ENCODE measurements around the gene NUDT19.
"Not testable (repeated sequence)": the region's sequence is repeated elsewhere in the genome, so short reads cannot be mapped to it uniquely, and the experiment has no call there.

NUDT19 gene

GRCh38 chr19:32691291-32691951 lies at the start of gene NUDT19:
Gene NUDT19 (plus strand): TSS chr19:32691821. CDS start chr19:32691961, 140 bp downstream.
- Histone ChIP-seq H3K4me1 (ENCODE audit: control insufficient read depth in 5 of 5, insufficient read depth in 5 of 5, low read length in 5 of 5) (peaks cover 7 to 49% (median 45%) of the 10 kb centered on the region in 5 donors), H3K9me3 (ENCODE audit: control insufficient read depth in 5 of 5, low read length in 5 of 5) (no peaks in the 10 kb centered on the region), H3K9ac (ENCODE audit: low read length in 5 of 5) (peak within 1 kb of the TSS; percentile 73 to 93 (median 83)), H3K27me3 (ENCODE audit: control insufficient read depth in 5 of 5, insufficient read depth in 4 of 5, low read length in 5 of 5) (no peaks in the 10 kb centered on the region), H3K4me3 (ENCODE audit: low read depth in 1 of 5, low read length in 5 of 5) (peak within 1 kb of the TSS; percentile 75 to 91 (median 80)), H3K27ac (ENCODE audit: low read depth, low read length) (peak within 1 kb of the TSS; percentile 62), H3K36me3 (ENCODE audit: control insufficient read depth in 5 of 5, insufficient read depth in 5 of 5, low read length in 5 of 5) (peaks cover 0 to 5% (median 5%) of the 10 kb centered on the region in 5 donors)

DNA sequence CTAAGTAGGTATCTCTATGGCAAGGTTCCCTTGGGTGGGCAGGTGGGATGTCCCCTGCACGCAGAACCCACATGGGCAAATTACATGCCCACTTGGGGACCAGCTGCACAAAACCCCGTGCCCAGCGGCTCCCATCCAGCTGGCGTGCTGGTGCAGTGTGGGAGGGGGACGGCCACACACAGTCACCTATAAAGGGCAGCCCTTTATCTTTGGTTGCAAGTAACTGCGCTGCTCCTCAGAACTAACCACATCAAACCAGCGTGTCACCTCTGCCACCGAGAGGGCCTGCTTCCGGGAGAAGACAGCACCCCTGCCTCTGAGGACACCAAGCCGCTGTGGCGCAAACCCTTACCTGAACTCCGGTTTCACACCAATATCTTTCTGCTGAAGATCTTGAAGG lies 48.9 kb upstream of the NUDT19 start:
- H3K27ac ChIP-seq (ENCODE audit: low read depth, low read length) = no peak overlapping the region
- H3K9me3 ChIP-seq (ENCODE audit: control insufficient read depth in 5 of 5, low read length in 5 of 5) = no peaks in the 10 kb centered on the region
- H3K36me3 ChIP-seq (ENCODE audit: control insufficient read depth in 5 of 5, insufficient read depth in 5 of 5, low read length in 5 of 5) = peaks cover 2 to 85% (median 69%) of the 10 kb centered on the region in 5 donors
- H3K27me3 ChIP-seq (ENCODE audit: control insufficient read depth in 5 of 5, insufficient read depth in 4 of 5, low read length in 5 of 5) = no peaks in the 10 kb centered on the region
- peaks cover 0 to 11% (median 0%) of the 10 kb centered on the region in 5 donors for H3K4me1 ChIP-seq (ENCODE audit: control insufficient read depth in 5 of 5, insufficient read depth in 5 of 5, low read length in 5 of 5)
- H3K4me3 ChIP-seq (ENCODE audit: low read depth in 1 of 5, low read length in 5 of 5) = no peak overlapping the region
- no peak overlapping the region for H3K9ac ChIP-seq (ENCODE audit: low read length in 5 of 5)

- no peak overlapping the region for H3K9ac ChIP-seq (ENCODE audit: low read length in 5 of 5)
- H3K36me3 ChIP-seq (ENCODE audit: control insufficient read depth in 5 of 5, insufficient read depth in 5 of 5, low read length in 5 of 5) = peaks cover 2 to 66% (median 52%) of the 10 kb centered on the region in 5 donors
These were observed 45.1 kb upstream of the NUDT19 start for GRCh38 chr19:32646556-32646955.

GRCh38 chr19:32647361-32647760 lies 44.3 kb upstream of the NUDT19 start:
- Histone ChIP-seq H3K4me1 (ENCODE audit: control insufficient read depth in 5 of 5, insufficient read depth in 5 of 5, low read length in 5 of 5) (peaks cover 0 to 22% (median 18%) of the 10 kb centered on the region in 5 donors), H3K36me3 (ENCODE audit: control insufficient read depth in 5 of 5, insufficient read depth in 5 of 5, low read length in 5 of 5) (peaks cover 0 to 58% (median 46%) of the 10 kb centered on the region in 5 donors), H3K27me3 (ENCODE audit: control insufficient read depth in 5 of 5, insufficient read depth in 4 of 5, low read length in 5 of 5) (no peaks in the 10 kb centered on the region), H3K4me3 (ENCODE audit: low read depth in 1 of 5, low read length in 5 of 5) (no peak overlapping the region), H3K9ac (ENCODE audit: low read length in 5 of 5) (no peak overlapping the region), H3K9me3 (ENCODE audit: control insufficient read depth in 5 of 5, low read length in 5 of 5) (no peaks in the 10 kb centered on the region), H3K27ac (ENCODE audit: low read depth, low read length) (no peak overlapping the region)

More at GRCh38 chr19:32646556-32646955, 45.1 kb upstream of the NUDT19 start:
- Histone ChIP-seq H3K4me1 (ENCODE audit: control insufficient read depth in 5 of 5, insufficient read depth in 5 of 5, low read length in 5 of 5) (peaks cover 0 to 19% (median 10%) of the 10 kb centered on the region in 5 donors), H3K9me3 (ENCODE audit: control insufficient read depth in 5 of 5, low read length in 5 of 5) (no peaks in the 10 kb centered on the region), H3K27ac (ENCODE audit: low read depth, low read length) (no peak overlapping the region), H3K27me3 (ENCODE audit: control insufficient read depth in 5 of 5, insufficient read depth in 4 of 5, low read length in 5 of 5) (no peaks in the 10 kb centered on the region), H3K4me3 (ENCODE audit: low read depth in 1 of 5, low read length in 5 of 5) (no peak overlapping the region)

- Histone ChIP-seq H3K9me3 (ENCODE audit: control insufficient read depth in 5 of 5, low read length in 5 of 5) (no peaks in the 10 kb centered on the region), H3K36me3 (ENCODE audit: control insufficient read depth in 5 of 5, insufficient read depth in 5 of 5, low read length in 5 of 5) (peaks cover 0 to 41% (median 29%) of the 10 kb centered on the region in 5 donors), H3K9ac (ENCODE audit: low read length in 5 of 5) (no peak overlapping the region), H3K4me1 (ENCODE audit: control insufficient read depth in 5 of 5, insufficient read depth in 5 of 5, low read length in 5 of 5) (peaks cover 0 to 32% (median 29%) of the 10 kb centered on the region in 5 donors), H3K4me3 (ENCODE audit: low read depth in 1 of 5, low read length in 5 of 5) (no peak overlapping the region), H3K27ac (ENCODE audit: low read depth, low read length) (no peak overlapping the region), H3K27me3 (ENCODE audit: control insufficient read depth in 5 of 5, insufficient read depth in 4 of 5, low read length in 5 of 5) (no peaks in the 10 kb centered on the region)
These were observed 41.9 kb upstream of the NUDT19 start for GRCh38 chr19:32649751-32650150.

GRCh38 chr19:32650671-32651070 lies 41.0 kb upstream of the NUDT19 start:
- Histone ChIP-seq H3K36me3 (ENCODE audit: control insufficient read depth in 5 of 5, insufficient read depth in 5 of 5, low read length in 5 of 5) (peaks cover 0 to 48% (median 37%) of the 10 kb centered on the region in 5 donors), H3K9me3 (ENCODE audit: control insufficient read depth in 5 of 5, low read length in 5 of 5) (no peaks in the 10 kb centered on the region), H3K9ac (ENCODE audit: low read length in 5 of 5) (no peak overlapping the region), H3K27me3 (ENCODE audit: control insufficient read depth in 5 of 5, insufficient read depth in 4 of 5, low read length in 5 of 5) (no peaks in the 10 kb centered on the region), H3K4me3 (ENCODE audit: low read depth in 1 of 5, low read length in 5 of 5) (no peak overlapping the region), H3K4me1 (ENCODE audit: control insufficient read depth in 5 of 5, insufficient read depth in 5 of 5, low read length in 5 of 5) (peaks cover 0 to 32% (median 29%) of the 10 kb centered on the region in 5 donors), H3K27ac (ENCODE audit: low read depth, low read length) (peak overlapping the region; percentile 37)

- peaks cover 0 to 48% (median 32%) of the 10 kb centered on the region in 5 donors for H3K36me3 ChIP-seq (ENCODE audit: control insufficient read depth in 5 of 5, insufficient read depth in 5 of 5, low read length in 5 of 5)
- H3K27ac ChIP-seq (ENCODE audit: low read depth, low read length) = peak overlapping the region; percentile 60
- no peak overlapping the region for H3K9ac ChIP-seq (ENCODE audit: low read length in 5 of 5)
- H3K9me3 ChIP-seq (ENCODE audit: control insufficient read depth in 5 of 5, low read length in 5 of 5) = no peaks in the 10 kb centered on the region
- H3K4me3 ChIP-seq (ENCODE audit: low read depth in 1 of 5, low read length in 5 of 5) = no peak overlapping the region
- H3K4me1 ChIP-seq (ENCODE audit: control insufficient read depth in 5 of 5, insufficient read depth in 5 of 5, low read length in 5 of 5) = peaks cover 0 to 32% (median 29%) of the 10 kb centered on the region in 5 donors
- no peaks in the 10 kb centered on the region for H3K27me3 ChIP-seq (ENCODE audit: control insufficient read depth in 5 of 5, insufficient read depth in 4 of 5, low read length in 5 of 5)
These were observed 39.9 kb upstream of the NUDT19 start for GRCh38 chr19:32651729-32652140.

GRCh38 chr19:32652331-32652730 lies 39.3 kb upstream of the NUDT19 start:
- H3K27me3 ChIP-seq (ENCODE audit: control insufficient read depth in 5 of 5, insufficient read depth in 4 of 5, low read length in 5 of 5) = not testable (repeated sequence)
- Histone ChIP-seq H3K36me3 (ENCODE audit: control insufficient read depth in 5 of 5, insufficient read depth in 5 of 5, low read length in 5 of 5) (peaks cover 0 to 42% (median 27%) of the 10 kb centered on the region in 5 donors), H3K27ac (ENCODE audit: low read depth, low read length) (peak overlapping the region; percentile 60)

GRCh38 chr19:32652894-32653598 lies 38.6 kb upstream of the NUDT19 start:
- peaks cover 0 to 29% (median 26%) of the 10 kb centered on the region in 5 donors for H3K4me1 ChIP-seq (ENCODE audit: control insufficient read depth in 5 of 5, insufficient read depth in 5 of 5, low read length in 5 of 5)
- H3K27ac ChIP-seq (ENCODE audit: low read depth, low read length) = peak overlapping the region; percentile 60
- H3K4me3 ChIP-seq (ENCODE audit: low read depth in 1 of 5, low read length in 5 of 5) = no peak overlapping the region
- no peak overlapping the region for H3K9ac ChIP-seq (ENCODE audit: low read length in 5 of 5)
- peaks cover 0 to 41% (median 25%) of the 10 kb centered on the region in 5 donors for H3K36me3 ChIP-seq (ENCODE audit: control insufficient read depth in 5 of 5, insufficient read depth in 5 of 5, low read length in 5 of 5)
- no peaks in the 10 kb centered on the region for H3K9me3 ChIP-seq (ENCODE audit: control insufficient read depth in 5 of 5, low read length in 5 of 5)
- H3K27me3 ChIP-seq (ENCODE audit: control insufficient read depth in 5 of 5, insufficient read depth in 4 of 5, low read length in 5 of 5) = no peaks in the 10 kb centered on the region

More at GRCh38 chr19:32652331-32652730, 39.3 kb upstream of the NUDT19 start:
- H3K4me1 ChIP-seq (ENCODE audit: control insufficient read depth in 5 of 5, insufficient read depth in 5 of 5, low read length in 5 of 5) = peaks cover 0 to 32% (median 29%) of the 10 kb centered on the region in 5 donors
- H3K9ac ChIP-seq (ENCODE audit: low read length in 5 of 5); H3K9me3 ChIP-seq (ENCODE audit: control insufficient read depth in 5 of 5, low read length in 5 of 5); H3K4me3 ChIP-seq (ENCODE audit: low read depth in 1 of 5, low read length in 5 of 5): not testable (repeated sequence)

- H3K4me1 ChIP-seq (ENCODE audit: control insufficient read depth in 5 of 5, insufficient read depth in 5 of 5, low read length in 5 of 5) = peaks cover 0 to 26% (median 24%) of the 10 kb centered on the region in 5 donors
- no peaks in the 10 kb centered on the region for H3K9me3 ChIP-seq (ENCODE audit: control insufficient read depth in 5 of 5, low read length in 5 of 5)
- H3K36me3 ChIP-seq (ENCODE audit: control insufficient read depth in 5 of 5, insufficient read depth in 5 of 5, low read length in 5 of 5) = peaks cover 0 to 42% (median 29%) of the 10 kb centered on the region in 5 donors
- H3K9ac ChIP-seq (ENCODE audit: low read length in 5 of 5) = no peak overlapping the region
- no peak overlapping the region for H3K4me3 ChIP-seq (ENCODE audit: low read depth in 1 of 5, low read length in 5 of 5)
- no peaks in the 10 kb centered on the region for H3K27me3 ChIP-seq (ENCODE audit: control insufficient read depth in 5 of 5, insufficient read depth in 4 of 5, low read length in 5 of 5)
- H3K27ac ChIP-seq (ENCODE audit: low read depth, low read length) = peak overlapping the region; percentile 40
These were observed 38.1 kb upstream of the NUDT19 start for GRCh38 chr19:32653599-32653915.

Data from subcutaneous abdominal adipose tissue (tissue), 5 donors.